HepG2 (cell line): ENCODE data around the gene APOM. TPM values are rescaled to one million over a fixed set of nuclear protein-coding genes. Genes with fewer than 3 reads are reported as not detected.

ENCODE experiments used
- AGO1 ChIP-seq: fragments of 200-400 bp; formaldehyde crosslinking; IDR thresholded peaks from 2 replicates; pipeline ENCODE4 v1.6.1; 2017; ENCODE audit warnings: mild to moderate bottlenecking, low read depth, low read length, moderate library complexity; ENCODE audit not compliant: poor library complexity, severe bottlenecking
- AGO2 ChIP-seq: fragments of 200-400 bp; formaldehyde crosslinking; optimal IDR thresholded peaks from 2 replicates; pipeline ENCODE3; 2017; ENCODE audit warnings: mild to moderate bottlenecking, low read depth, low read length, moderate library complexity
- CBX5 ChIP-seq: sonication (generic); formaldehyde crosslinking; IDR thresholded peaks from 2 replicates; pipeline ENCODE4 v1.4.0; 2020; ENCODE audit warnings: missing genetic modification reagents, borderline replicate concordance
- GLI4 ChIP-seq: sonication (generic); formaldehyde crosslinking; IDR thresholded peaks from 2 replicates; pipeline ENCODE4 v1.5.1; 2020; ENCODE audit warnings: missing genetic modification reagents, mild to moderate bottlenecking, moderate library complexity, borderline replicate concordance
- HES4 ChIP-seq: sonication (generic); formaldehyde crosslinking; IDR thresholded peaks from 2 replicates; pipeline ENCODE4 v1.9.0; 2021; ENCODE audit warnings: mild to moderate bottlenecking, missing genetic modification reagents, borderline replicate concordance
- HIVEP1 ChIP-seq: sonication (generic); formaldehyde crosslinking; IDR thresholded peaks from 2 replicates; pipeline ENCODE4 v1.4.0; 2020; ENCODE audit warnings: mild to moderate bottlenecking, missing genetic modification reagents
- HOXA3 ChIP-seq: sonication (generic); formaldehyde crosslinking; IDR thresholded peaks from 2 replicates; pipeline ENCODE4 v1.5.0; 2020; ENCODE audit warnings: missing genetic modification reagents
- MZF1 ChIP-seq: sonication (generic); formaldehyde crosslinking; IDR thresholded peaks from 2 replicates; pipeline ENCODE4 v1.8.1; 2023; ENCODE audit warnings: mild to moderate bottlenecking, missing genetic modification reagents, borderline replicate concordance
- NRL ChIP-seq: sonication (generic); formaldehyde crosslinking; IDR thresholded peaks from 2 replicates; pipeline ENCODE4 v1.5.0; 2020; ENCODE audit warnings: missing genetic modification reagents, mild to moderate bottlenecking, moderate library complexity, borderline replicate concordance
- PITX1 ChIP-seq: sonication (generic); formaldehyde crosslinking; IDR thresholded peaks from 2 replicates; pipeline ENCODE4 v1.5.1; 2020; ENCODE audit warnings: mild to moderate bottlenecking, missing genetic modification reagents
- POLR2A ChIP-seq, 2 experiments: IDR thresholded peaks; 2 replicates each; pipeline ENCODE4 v1.6.1; 2011; ENCODE audit warnings: low read depth in 2 of 2, low read length in 2 of 2, mild to moderate bottlenecking in 1 of 2, moderate library complexity in 1 of 2; ENCODE audit not compliant: insufficient read depth in 1 of 2
- SMAD3 ChIP-seq: sonication (generic); formaldehyde crosslinking; IDR thresholded peaks from 2 replicates; pipeline ENCODE4 v1.4.0; 2020; ENCODE audit warnings: missing genetic modification reagents
- SNAPC2 ChIP-seq: sonication (generic); formaldehyde crosslinking; IDR thresholded peaks from 2 replicates; pipeline ENCODE4 v1.8.1; 2022; ENCODE audit warnings: mild to moderate bottlenecking, missing genetic modification reagents
- SRSF1 ChIP-seq: fragments of 200-400 bp; formaldehyde crosslinking; optimal IDR thresholded peaks from 2 replicates; pipeline ENCODE3; 2017; ENCODE audit warnings: mild to moderate bottlenecking, low read depth, low read length, moderate library complexity
- ZNF263 ChIP-seq: sonication (generic); formaldehyde crosslinking; IDR thresholded peaks from 2 replicates; pipeline ENCODE4 v1.4.0; 2020; ENCODE audit warnings: missing genetic modification reagents
- ZNF335 ChIP-seq: sonication (generic); formaldehyde crosslinking; IDR thresholded peaks from 2 replicates; pipeline ENCODE4 v1.4.0; 2020; ENCODE audit warnings: missing genetic modification reagents
- ZNF354B ChIP-seq: sonication (generic); formaldehyde crosslinking; IDR thresholded peaks from 2 replicates; pipeline ENCODE4 v1.8.0; 2022; ENCODE audit warnings: mild to moderate bottlenecking, missing genetic modification reagents
- ZNF383 ChIP-seq: sonication (generic); formaldehyde crosslinking; IDR thresholded peaks from 2 replicates; pipeline ENCODE4 v1.4.0; 2020; ENCODE audit warnings: missing genetic modification reagents, mild to moderate bottlenecking, borderline replicate concordance
- ZNF660 ChIP-seq: sonication (generic); formaldehyde crosslinking; IDR thresholded peaks from 2 replicates; pipeline ENCODE4 v1.5.1; 2020; ENCODE audit warnings: mild to moderate bottlenecking, low read depth, missing genetic modification reagents, borderline replicate concordance
- ZNF75D ChIP-seq: sonication (generic); formaldehyde crosslinking; IDR thresholded peaks from 2 replicates; pipeline ENCODE4 v1.8.1; 2023; ENCODE audit warnings: missing genetic modification reagents, mild to moderate bottlenecking, borderline replicate concordance
- ZNF792 ChIP-seq: IDR thresholded peaks from 2 replicates; pipeline ENCODE4 v1.6.1; 2016
- ZNF839 ChIP-seq: sonication (generic); formaldehyde crosslinking; IDR thresholded peaks from 2 replicates; pipeline ENCODE4 v1.4.0; 2020; ENCODE audit warnings: missing genetic modification reagents, mild to moderate bottlenecking, borderline replicate concordance
- polyA plus RNA-seq, 8 experiments: library from polyadenylated mRNA; depleted of rRNA in 3 of 8; stranded (reverse) in 7 of 8; unstranded in 1 of 8; fragments of >200 nt; fragmentation: Illumina TruSeq in 4 of 8; extraction: Trizol in 4 of 8; gene quantifications; 2 replicates each; pipeline versions ENCODE4 v1.2.1 to v1.2.3, GENCODE V29; 2011 to 2016; ENCODE audit warnings: low read depth in 4 of 8, missing spikeins in 1 of 8, mixed read lengths in 1 of 8; ENCODE audit not compliant: insufficient read depth in 1 of 8
- total RNA-seq, 5 experiments: library from RNA; depleted of rRNA; stranded (reverse); fragments of >200 nt; fragmentation: Illumina TruSeq; extraction: Trizol; gene quantifications; 2 replicates each; pipeline ENCODE4 v1.2.3, GENCODE V29; 2016; ENCODE audit warnings: low read depth in 1 of 5
- TF ChIP-seq, protein P1 (sequence below): sonication (generic); formaldehyde crosslinking; IDR thresholded peaks from 2 replicates; pipeline ENCODE4 v1.4.0; 2020; ENCODE audit warnings: missing genetic modification reagents, mild to moderate bottlenecking, borderline replicate concordance
- TF ChIP-seq, protein P2 (sequence below): sonication (generic); formaldehyde crosslinking; IDR thresholded peaks from 2 replicates; pipeline ENCODE4 v1.9.0; 2022; ENCODE audit warnings: missing genetic modification reagents, mild to moderate bottlenecking, borderline replicate concordance
- TF ChIP-seq, protein P3 (sequence below): sonication (generic); formaldehyde crosslinking; IDR thresholded peaks from 2 replicates; pipeline ENCODE4 v1.4.0; 2020; ENCODE audit warnings: missing genetic modification reagents

The APOM gene
- total and polyA plus RNA-seq, 2 of the 13 experiments (the other 11 are each of a cell fraction or from before 2014, with no cell fraction given): 98.2 to 1,140 TPM

- TF ChIP-seq ZNF383 (CRISPR knock-in tag): no peak
- no peak for TF ChIP-seq ZNF839
- TF ChIP-seq SRSF1: no peak
- TF ChIP-seq POLR2A (IDR thresholded peaks at IDR 0.05; ENCODE audit: insufficient read depth in 1 of 2, low read depth in 2 of 2, low read length in 2 of 2): 0 out of 4 replicates have a peak, but pooled peaks of 1 of the 2 experiments have one; percentile 0
- no peak for TF ChIP-seq ZNF335 (CRISPR knock-in tag)
- TF ChIP-seq PITX1 (CRISPR knock-in tag): 0 out of 2 replicates have a peak, but pooled peaks have one; percentile 22
- no peak for TF ChIP-seq SMAD3 (CRISPR knock-in tag)
- no peak for TF ChIP-seq GLI4 (CRISPR knock-in tag)
- TF ChIP-seq, protein P1, sequence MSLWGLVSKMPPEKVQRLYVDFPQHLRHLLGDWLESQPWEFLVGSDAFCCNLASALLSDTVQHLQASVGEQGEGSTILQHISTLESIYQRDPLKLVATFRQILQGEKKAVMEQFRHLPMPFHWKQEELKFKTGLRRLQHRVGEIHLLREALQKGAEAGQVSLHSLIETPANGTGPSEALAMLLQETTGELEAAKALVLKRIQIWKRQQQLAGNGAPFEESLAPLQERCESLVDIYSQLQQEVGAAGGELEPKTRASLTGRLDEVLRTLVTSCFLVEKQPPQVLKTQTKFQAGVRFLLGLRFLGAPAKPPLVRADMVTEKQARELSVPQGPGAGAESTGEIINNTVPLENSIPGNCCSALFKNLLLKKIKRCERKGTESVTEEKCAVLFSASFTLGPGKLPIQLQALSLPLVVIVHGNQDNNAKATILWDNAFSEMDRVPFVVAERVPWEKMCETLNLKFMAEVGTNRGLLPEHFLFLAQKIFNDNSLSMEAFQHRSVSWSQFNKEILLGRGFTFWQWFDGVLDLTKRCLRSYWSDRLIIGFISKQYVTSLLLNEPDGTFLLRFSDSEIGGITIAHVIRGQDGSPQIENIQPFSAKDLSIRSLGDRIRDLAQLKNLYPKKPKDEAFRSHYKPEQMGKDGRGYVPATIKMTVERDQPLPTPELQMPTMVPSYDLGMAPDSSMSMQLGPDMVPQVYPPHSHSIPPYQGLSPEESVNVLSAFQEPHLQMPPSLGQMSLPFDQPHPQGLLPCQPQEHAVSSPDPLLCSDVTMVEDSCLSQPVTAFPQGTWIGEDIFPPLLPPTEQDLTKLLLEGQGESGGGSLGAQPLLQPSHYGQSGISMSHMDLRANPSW (CRISPR knock-in tag): no peak
- no peak for TF ChIP-seq HIVEP1
- TF ChIP-seq HOXA3 (CRISPR knock-in tag): no peak
- TF ChIP-seq ZNF354B (CRISPR knock-in tag): 0 out of 2 replicates have a peak, but pooled peaks have one; percentile 56
- peak; percentile 92 for TF ChIP-seq AGO1
- no peak for TF ChIP-seq ZNF792 (CRISPR knock-in tag)
- TF ChIP-seq, protein P2, sequence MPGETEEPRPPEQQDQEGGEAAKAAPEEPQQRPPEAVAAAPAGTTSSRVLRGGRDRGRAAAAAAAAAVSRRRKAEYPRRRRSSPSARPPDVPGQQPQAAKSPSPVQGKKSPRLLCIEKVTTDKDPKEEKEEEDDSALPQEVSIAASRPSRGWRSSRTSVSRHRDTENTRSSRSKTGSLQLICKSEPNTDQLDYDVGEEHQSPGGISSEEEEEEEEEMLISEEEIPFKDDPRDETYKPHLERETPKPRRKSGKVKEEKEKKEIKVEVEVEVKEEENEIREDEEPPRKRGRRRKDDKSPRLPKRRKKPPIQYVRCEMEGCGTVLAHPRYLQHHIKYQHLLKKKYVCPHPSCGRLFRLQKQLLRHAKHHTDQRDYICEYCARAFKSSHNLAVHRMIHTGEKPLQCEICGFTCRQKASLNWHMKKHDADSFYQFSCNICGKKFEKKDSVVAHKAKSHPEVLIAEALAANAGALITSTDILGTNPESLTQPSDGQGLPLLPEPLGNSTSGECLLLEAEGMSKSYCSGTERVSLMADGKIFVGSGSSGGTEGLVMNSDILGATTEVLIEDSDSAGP (CRISPR knock-in tag): no peak
- TF ChIP-seq CBX5 (CRISPR knock-in tag): no peak
- peak; percentile 40; the same call in 1 of the 2 replicates for TF ChIP-seq SNAPC2 (CRISPR knock-in tag)
- TF ChIP-seq, protein P3, sequence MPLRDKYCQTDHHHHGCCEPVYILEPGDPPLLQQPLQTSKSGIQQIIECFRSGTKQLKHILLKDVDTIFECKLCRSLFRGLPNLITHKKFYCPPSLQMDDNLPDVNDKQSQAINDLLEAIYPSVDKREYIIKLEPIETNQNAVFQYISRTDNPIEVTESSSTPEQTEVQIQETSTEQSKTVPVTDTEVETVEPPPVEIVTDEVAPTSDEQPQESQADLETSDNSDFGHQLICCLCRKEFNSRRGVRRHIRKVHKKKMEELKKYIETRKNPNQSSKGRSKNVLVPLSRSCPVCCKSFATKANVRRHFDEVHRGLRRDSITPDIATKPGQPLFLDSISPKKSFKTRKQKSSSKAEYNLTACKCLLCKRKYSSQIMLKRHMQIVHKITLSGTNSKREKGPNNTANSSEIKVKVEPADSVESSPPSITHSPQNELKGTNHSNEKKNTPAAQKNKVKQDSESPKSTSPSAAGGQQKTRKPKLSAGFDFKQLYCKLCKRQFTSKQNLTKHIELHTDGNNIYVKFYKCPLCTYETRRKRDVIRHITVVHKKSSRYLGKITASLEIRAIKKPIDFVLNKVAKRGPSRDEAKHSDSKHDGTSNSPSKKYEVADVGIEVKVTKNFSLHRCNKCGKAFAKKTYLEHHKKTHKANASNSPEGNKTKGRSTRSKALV (CRISPR knock-in tag): no peak
- TF ChIP-seq ZNF660: no peak
- TF ChIP-seq ZNF75D (CRISPR knock-in tag): no peak
- TF ChIP-seq AGO2: peak; percentile 89
- TF ChIP-seq ZNF263: 0 out of 2 replicates have a peak, but pooled peaks have one; percentile 18
- 0 out of 2 replicates have a peak, but pooled peaks have one; percentile 52 for TF ChIP-seq MZF1
- TF ChIP-seq HES4: 0 out of 2 replicates have a peak, but pooled peaks have one; percentile 1
- peak; percentile 71; the same call in 1 of the 2 replicates for TF ChIP-seq NRL (CRISPR knock-in tag)
These were observed 6.5 kb downstream of the APOM start (continued) for GRCh38 chr6:31662124-31662723.
